ENCODE results near the gene GRID1.
A peak's percentile ranks its signal among the peaks of the same experiment; 100 is the strongest.

The GRID1 gene

GRCh38 chr10:86203162-86203905 is 163.3 kb downstream of the GRID1 start:
- TF ChIP-seq, protein P1, sequence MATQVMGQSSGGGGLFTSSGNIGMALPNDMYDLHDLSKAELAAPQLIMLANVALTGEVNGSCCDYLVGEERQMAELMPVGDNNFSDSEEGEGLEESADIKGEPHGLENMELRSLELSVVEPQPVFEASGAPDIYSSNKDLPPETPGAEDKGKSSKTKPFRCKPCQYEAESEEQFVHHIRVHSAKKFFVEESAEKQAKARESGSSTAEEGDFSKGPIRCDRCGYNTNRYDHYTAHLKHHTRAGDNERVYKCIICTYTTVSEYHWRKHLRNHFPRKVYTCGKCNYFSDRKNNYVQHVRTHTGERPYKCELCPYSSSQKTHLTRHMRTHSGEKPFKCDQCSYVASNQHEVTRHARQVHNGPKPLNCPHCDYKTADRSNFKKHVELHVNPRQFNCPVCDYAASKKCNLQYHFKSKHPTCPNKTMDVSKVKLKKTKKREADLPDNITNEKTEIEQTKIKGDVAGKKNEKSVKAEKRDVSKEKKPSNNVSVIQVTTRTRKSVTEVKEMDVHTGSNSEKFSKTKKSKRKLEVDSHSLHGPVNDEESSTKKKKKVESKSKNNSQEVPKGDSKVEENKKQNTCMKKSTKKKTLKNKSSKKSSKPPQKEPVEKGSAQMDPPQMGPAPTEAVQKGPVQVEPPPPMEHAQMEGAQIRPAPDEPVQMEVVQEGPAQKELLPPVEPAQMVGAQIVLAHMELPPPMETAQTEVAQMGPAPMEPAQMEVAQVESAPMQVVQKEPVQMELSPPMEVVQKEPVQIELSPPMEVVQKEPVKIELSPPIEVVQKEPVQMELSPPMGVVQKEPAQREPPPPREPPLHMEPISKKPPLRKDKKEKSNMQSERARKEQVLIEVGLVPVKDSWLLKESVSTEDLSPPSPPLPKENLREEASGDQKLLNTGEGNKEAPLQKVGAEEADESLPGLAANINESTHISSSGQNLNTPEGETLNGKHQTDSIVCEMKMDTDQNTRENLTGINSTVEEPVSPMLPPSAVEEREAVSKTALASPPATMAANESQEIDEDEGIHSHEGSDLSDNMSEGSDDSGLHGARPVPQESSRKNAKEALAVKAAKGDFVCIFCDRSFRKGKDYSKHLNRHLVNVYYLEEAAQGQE (tag by site-specific recombination; IDR thresholded peaks at IDR 0.05), result peak; percentile 96
- TF ChIP-seq, protein P2, sequence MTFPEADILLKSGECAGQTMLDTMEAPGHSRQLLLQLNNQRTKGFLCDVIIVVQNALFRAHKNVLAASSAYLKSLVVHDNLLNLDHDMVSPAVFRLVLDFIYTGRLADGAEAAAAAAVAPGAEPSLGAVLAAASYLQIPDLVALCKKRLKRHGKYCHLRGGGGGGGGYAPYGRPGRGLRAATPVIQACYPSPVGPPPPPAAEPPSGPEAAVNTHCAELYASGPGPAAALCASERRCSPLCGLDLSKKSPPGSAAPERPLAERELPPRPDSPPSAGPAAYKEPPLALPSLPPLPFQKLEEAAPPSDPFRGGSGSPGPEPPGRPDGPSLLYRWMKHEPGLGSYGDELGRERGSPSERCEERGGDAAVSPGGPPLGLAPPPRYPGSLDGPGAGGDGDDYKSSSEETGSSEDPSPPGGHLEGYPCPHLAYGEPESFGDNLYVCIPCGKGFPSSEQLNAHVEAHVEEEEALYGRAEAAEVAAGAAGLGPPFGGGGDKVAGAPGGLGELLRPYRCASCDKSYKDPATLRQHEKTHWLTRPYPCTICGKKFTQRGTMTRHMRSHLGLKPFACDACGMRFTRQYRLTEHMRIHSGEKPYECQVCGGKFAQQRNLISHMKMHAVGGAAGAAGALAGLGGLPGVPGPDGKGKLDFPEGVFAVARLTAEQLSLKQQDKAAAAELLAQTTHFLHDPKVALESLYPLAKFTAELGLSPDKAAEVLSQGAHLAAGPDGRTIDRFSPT (tag by site-specific recombination; IDR thresholded peaks at IDR 0.05), result no peak
- ChIA-PET CTCF (no interaction called here), POLR2A (no interaction called here)
- no peak overlapping the region for H3K27ac ChIP-seq (ENCODE audit: extremely low read depth, low read depth, low read length)
- no peak overlapping the region for H3K4me3 ChIP-seq (ENCODE audit: low read depth, low read length)
- H3K9me3 ChIP-seq (ENCODE audit: control insufficient read depth, insufficient read depth, low read depth, low read length), result no peaks in the 10 kb centered on the region
- no peaks in the 10 kb centered on the region for H3K4me1 ChIP-seq (ENCODE audit: control insufficient read depth, insufficient read depth, low read length)
- H3K36me3 ChIP-seq (ENCODE audit: control insufficient read depth in 2 of 2, insufficient read depth in 1 of 2, low read length in 2 of 2), result no peaks in the 10 kb centered on the region

GRCh38 chr10:86202226-86202735 is 164.3 kb downstream of the GRID1 start:
- ChIA-PET POLR2A (no interaction called here), CTCF (interaction anchor here (0.7 kb wide), 1 partner anchor 165 kb away, joined by 3 read pairs; no protein-coding TSS in a partner anchor)
- no peak overlapping the region for H3K27ac ChIP-seq (ENCODE audit: extremely low read depth, low read depth, low read length)
- no peak overlapping the region for H3K4me3 ChIP-seq (ENCODE audit: low read depth, low read length)
- TF ChIP-seq ZNF513 (tag by site-specific recombination; IDR thresholded peaks at IDR 0.05) (no peak), ZNF544 (tag by site-specific recombination; IDR thresholded peaks at IDR 0.05) (no peak), ZNF747 (tag by site-specific recombination; IDR thresholded peaks at IDR 0.05) (no peak), YY2 (tag by site-specific recombination; IDR thresholded peaks at IDR 0.05) (no peak), ZNF132 (tag by site-specific recombination; IDR thresholded peaks at IDR 0.05; ENCODE audit: borderline replicate concordance) (no peak), ZXDB (tag by site-specific recombination; IDR thresholded peaks at IDR 0.05) (no peak), GFI1B (tag by site-specific recombination; IDR thresholded peaks at IDR 0.05) (no peak), ZNF112 (tag by site-specific recombination; IDR thresholded peaks at IDR 0.05) (no peak), ZNF274 (IDR thresholded peaks at IDR 0.05; ENCODE audit: low read length) (no peak), ZNF274 (tag by site-specific recombination; IDR thresholded peaks at IDR 0.05; ENCODE audit: borderline replicate concordance) (no peak), ZNF335 (tag by site-specific recombination; conservative IDR thresholded peaks at IDR 0.05) (no peak), GLIS2 (tag by site-specific recombination; IDR thresholded peaks at IDR 0.05) (no peak), ZNF792 (tag by site-specific recombination; IDR thresholded peaks at IDR 0.05) (no peak), ZNF311 (tag by site-specific recombination; IDR thresholded peaks at IDR 0.05; ENCODE audit: borderline replicate concordance) (no peak), ZNF404 (tag by site-specific recombination; IDR thresholded peaks at IDR 0.05) (no peak), ZNF140 (tag by site-specific recombination; IDR thresholded peaks at IDR 0.05) (no peak), ZNF214 (tag by site-specific recombination; IDR thresholded peaks at IDR 0.05; ENCODE audit: borderline replicate concordance) (no peak)
- TF ChIP-seq, protein P3, sequence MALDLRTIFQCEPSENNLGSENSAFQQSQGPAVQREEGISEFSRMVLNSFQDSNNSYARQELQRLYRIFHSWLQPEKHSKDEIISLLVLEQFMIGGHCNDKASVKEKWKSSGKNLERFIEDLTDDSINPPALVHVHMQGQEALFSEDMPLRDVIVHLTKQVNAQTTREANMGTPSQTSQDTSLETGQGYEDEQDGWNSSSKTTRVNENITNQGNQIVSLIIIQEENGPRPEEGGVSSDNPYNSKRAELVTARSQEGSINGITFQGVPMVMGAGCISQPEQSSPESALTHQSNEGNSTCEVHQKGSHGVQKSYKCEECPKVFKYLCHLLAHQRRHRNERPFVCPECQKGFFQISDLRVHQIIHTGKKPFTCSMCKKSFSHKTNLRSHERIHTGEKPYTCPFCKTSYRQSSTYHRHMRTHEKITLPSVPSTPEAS (tag by site-specific recombination; IDR thresholded peaks at IDR 0.05), result no peak
- TF ChIP-seq, protein P4, sequence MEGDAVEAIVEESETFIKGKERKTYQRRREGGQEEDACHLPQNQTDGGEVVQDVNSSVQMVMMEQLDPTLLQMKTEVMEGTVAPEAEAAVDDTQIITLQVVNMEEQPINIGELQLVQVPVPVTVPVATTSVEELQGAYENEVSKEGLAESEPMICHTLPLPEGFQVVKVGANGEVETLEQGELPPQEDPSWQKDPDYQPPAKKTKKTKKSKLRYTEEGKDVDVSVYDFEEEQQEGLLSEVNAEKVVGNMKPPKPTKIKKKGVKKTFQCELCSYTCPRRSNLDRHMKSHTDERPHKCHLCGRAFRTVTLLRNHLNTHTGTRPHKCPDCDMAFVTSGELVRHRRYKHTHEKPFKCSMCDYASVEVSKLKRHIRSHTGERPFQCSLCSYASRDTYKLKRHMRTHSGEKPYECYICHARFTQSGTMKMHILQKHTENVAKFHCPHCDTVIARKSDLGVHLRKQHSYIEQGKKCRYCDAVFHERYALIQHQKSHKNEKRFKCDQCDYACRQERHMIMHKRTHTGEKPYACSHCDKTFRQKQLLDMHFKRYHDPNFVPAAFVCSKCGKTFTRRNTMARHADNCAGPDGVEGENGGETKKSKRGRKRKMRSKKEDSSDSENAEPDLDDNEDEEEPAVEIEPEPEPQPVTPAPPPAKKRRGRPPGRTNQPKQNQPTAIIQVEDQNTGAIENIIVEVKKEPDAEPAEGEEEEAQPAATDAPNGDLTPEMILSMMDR (tag by site-specific recombination; IDR thresholded peaks at IDR 0.05), result no peak
- no peaks in the 10 kb centered on the region for H3K36me3 ChIP-seq (ENCODE audit: control insufficient read depth in 2 of 2, insufficient read depth in 1 of 2, low read length in 2 of 2)
- no peaks in the 10 kb centered on the region for H3K9me3 ChIP-seq (ENCODE audit: control insufficient read depth, insufficient read depth, low read depth, low read length)
- no peaks in the 10 kb centered on the region for H3K4me1 ChIP-seq (ENCODE audit: control insufficient read depth, insufficient read depth, low read length)
